Dermis blood vessel endothelial cell (primary cell): ENCODE data around the gene PROSER3. TPM values are rescaled to one million over a fixed set of nuclear protein-coding genes. Genes with fewer than 3 reads are reported as not detected.
"Not testable (repeated sequence)": the region's sequence is repeated elsewhere in the genome, so short reads cannot be mapped to it uniquely, and the experiment has no call there.

Experiments
- DNase-seq: peaks from one replicate; pipeline ENCODE4 v3.0.0; 2010
- total RNA-seq: library from RNA; depleted of rRNA; stranded (reverse); fragments of >200 nt; gene quantifications from 2 replicates; pipeline ENCODE4 v1.2.3, GENCODE V29; 2014

Gene PROSER3
- total RNA-seq, 1 donor from 2014 or later = 3.7 TPM

GRCh38 chr19:35793381-35794165, 35.6 kb downstream of the PROSER3 start:
- no peak for DNase-seq

GRCh38 chr19:35795564-35795963, 37.6 kb downstream of the PROSER3 start:
- not testable (repeated sequence) for DNase-seq

DNA sequence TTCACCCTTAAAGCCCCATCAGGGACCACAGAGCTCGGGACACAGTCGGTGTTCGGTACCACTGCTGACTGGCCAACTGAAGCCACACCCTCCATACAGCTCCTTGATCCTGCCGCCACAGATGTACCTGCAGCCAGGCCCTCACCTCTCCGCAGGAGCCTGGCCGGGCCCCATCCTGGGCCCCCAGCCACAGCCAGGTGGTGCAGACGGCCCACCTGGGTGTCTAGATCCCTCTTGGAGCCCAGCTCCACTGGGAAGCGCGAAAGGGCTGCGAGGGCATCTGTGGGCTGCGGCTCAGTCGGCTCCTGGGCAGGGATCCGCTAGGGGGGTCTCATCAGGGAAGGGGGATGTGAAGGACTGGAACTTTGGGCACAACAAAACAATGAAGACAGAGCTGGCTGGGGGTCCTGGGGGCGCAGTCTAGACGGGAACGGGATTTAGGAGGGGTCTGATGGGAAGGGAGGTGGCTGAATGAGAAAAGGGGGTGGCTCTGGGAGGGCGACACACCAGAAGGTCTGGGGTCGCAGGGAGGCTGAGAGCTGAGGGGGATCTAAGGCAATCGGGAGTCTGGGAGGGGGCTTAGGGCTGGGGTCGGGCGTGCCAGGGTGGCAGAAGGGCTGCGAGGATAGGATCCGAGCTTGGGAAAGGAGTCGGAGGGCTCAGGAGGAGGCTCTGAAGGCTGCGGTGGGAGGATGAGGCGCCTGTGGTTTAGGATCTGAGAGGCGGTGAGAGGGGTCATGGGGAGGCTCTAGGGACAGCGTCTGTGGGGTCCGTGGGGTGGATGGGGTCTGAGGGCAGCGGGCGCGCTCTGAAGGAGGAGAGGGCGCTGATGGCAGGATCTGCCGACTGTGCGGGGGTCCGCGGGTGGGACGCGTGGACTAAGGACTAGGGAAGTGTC, 38.9 kb downstream of the PROSER3 start:
- DNase-seq = no peak

DNA sequence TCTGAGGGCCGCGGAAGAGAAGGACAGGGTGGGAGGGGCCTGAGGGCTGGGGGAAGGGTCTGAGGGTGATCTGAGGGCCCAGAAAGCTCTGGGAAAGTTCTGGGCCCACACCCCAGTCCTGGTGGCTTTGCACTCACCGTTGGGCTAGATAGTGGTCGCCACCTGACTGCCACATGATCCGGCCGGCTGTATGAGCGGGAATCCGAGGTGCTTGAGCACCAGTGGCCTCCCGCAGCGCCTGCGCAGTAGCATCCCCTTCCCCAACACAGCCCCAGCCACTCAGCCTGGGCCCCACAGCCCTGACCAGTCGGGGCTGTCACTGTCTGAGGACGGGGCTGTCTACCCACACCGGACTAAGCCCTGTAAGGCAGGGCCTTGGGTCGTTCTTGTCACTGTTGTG, 39.7 kb downstream of the PROSER3 start:
- no peak for DNase-seq

DNA sequence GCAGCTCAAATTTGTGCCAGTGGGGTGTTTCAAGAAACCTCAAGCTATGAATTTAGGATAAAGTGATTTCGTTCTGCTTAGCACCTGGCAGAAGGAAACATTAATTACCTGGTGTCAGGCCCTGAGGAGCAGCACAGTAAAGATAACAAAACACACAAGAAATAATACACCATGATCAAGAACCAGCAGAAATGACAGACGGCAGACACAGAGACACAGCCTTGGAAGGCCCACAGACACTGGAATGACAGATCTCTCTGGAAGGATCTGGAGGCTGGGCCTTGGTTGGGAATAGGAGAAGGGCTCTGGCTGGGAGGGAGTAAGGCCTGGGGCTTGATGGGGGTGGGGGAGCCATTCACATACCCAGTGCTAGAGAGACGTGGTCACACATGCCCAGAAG, 43.9 kb downstream of the PROSER3 start:
- no peak for DNase-seq

GRCh38 chr19:35805526-35806102, 47.6 kb downstream of the PROSER3 start:
- DNase-seq = no peak

- DNase-seq = no peak
These were observed 48.6 kb downstream of the PROSER3 start for GRCh38 chr19:35806597-35806996.

- no peak for DNase-seq
These were observed 49.7 kb downstream of the PROSER3 start for GRCh38 chr19:35807633-35808032.

- no peak for DNase-seq
These were observed 53.6 kb downstream of the PROSER3 start for GRCh38 chr19:35811317-35812219.

- DNase-seq = no peak
These were observed 54.5 kb downstream of the PROSER3 start, which contains the start of gene PRODH2 for GRCh38 chr19:35812220-35813042. Gene PRODH2 (minus strand): TSS chr19:35812845. CDS start chr19:35812805, 40 bp downstream.

- no peak for DNase-seq
These were observed 55.3 kb downstream of the PROSER3 start for GRCh38 chr19:35813043-35813890.

DNA sequence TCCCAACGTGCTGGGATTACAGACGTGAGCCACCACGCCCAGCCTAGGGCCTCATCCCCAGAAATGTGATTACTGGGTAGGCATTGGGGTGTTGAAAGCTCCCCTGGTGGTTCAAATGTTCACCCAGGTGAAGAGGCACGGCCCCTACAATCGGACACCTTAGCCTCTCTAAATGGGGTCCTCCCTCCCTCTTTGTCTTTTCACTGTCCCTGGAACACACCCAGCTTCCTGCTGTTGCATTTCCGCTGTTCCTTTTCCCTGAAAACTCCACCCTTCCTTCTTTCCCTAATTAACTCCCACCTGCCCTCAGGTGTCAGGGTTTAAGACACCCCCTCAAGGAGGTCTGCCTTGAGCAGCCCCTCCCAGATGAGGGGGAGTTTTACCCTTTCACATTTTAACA, 58.3 kb downstream of the PROSER3 start:
- DNase-seq = no peak

GRCh38 chr19:35816846-35817245, 58.9 kb downstream of the PROSER3 start:
- no peak for DNase-seq

DNA sequence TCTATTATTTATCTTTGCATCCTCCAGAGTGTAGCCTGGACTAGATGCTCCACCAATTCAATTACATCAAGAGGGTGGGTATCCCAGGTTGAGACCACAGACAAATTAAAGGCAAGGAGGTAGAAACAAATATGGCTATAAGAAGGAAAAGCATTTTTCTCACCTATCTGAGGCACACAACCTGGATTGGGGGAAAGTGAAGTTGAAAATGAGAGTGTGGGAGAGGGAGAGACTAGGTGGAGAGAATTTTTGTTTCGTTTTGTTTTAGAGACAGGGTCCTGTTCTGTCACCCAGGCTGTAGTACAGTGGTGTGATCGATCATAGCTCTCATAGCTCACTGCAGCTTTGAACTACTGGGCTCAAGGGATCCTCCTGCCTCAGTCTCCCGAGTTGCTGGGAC, 60.5 kb downstream of the PROSER3 start:
- DNase-seq = no peak

Other genes starting within 250 kb of the PROSER3 start
- gene DMKN, start 244.5 kb upstream of the PROSER3 start, total RNA-seq = 0.34 TPM in 1 of 2 replicates, not detected in the other
- gene SBSN, start 229.9 kb upstream of the PROSER3 start, total RNA-seq = 0.09 TPM in 1 of 2 replicates, not detected in the other
- not detected in 2 replicates for gene GAPDHS, start 224.7 kb upstream of the PROSER3 start, total RNA-seq
- gene TMEM147, start 212.6 kb upstream of the PROSER3 start, total RNA-seq = 57.4 and 68.8 TPM in 2 replicates
- not detected in 2 replicates for gene ATP4A, start 194.5 kb upstream of the PROSER3 start, total RNA-seq
- not detected in 2 replicates for gene PMIS2, start 172.0 kb upstream of the PROSER3 start, total RNA-seq
- 4.8 and 11.1 TPM in 2 replicates for gene HAUS5, start 145.4 kb upstream of the PROSER3 start, total RNA-seq
- 45.4 and 47.6 TPM in 2 replicates for gene RBM42, start 129.1 kb upstream of the PROSER3 start, total RNA-seq
- 0.09 and 0.17 TPM in 2 replicates for gene ETV2, start 116.4 kb upstream of the PROSER3 start, total RNA-seq
- gene COX6B1, start 109.9 kb upstream of the PROSER3 start, total RNA-seq = 236 and 493 TPM in 2 replicates
- gene UPK1A, start 91.7 kb upstream of the PROSER3 start, total RNA-seq = 0.09 TPM in 1 of 2 replicates, not detected in the other
- gene ZBTB32, start 53.6 kb upstream of the PROSER3 start, total RNA-seq = not detected in 2 replicates
- 7.3 and 15.4 TPM in 2 replicates for gene KMT2B, start 40.2 kb upstream of the PROSER3 start, total RNA-seq
- 1.9 and 2.2 TPM in 2 replicates for gene IGFLR1, start 15.7 kb upstream of the PROSER3 start, total RNA-seq
- 2.9 and 7.8 TPM in 2 replicates for gene U2AF1L4, start 12.8 kb upstream of the PROSER3 start, total RNA-seq
- 15.1 and 16.1 TPM in 2 replicates for gene PSENEN, start 12.5 kb upstream of the PROSER3 start, total RNA-seq
- gene LIN37, start 9.6 kb upstream of the PROSER3 start, total RNA-seq = 4.7 and 8.2 TPM in 2 replicates
- gene HSPB6, start 1.1 kb upstream of the PROSER3 start, total RNA-seq = 0.17 and 1.2 TPM in 2 replicates
- 4.7 and 4.8 TPM in 2 replicates for gene ARHGAP33, start 17.4 kb downstream of the PROSER3 start, total RNA-seq
- gene PRODH2, start 54.7 kb downstream of the PROSER3 start, total RNA-seq = not detected in 2 replicates
- gene NPHS1, start 94.3 kb downstream of the PROSER3 start, total RNA-seq = not detected in 2 replicates
- not detected in 2 replicates for gene KIRREL2, start 98.7 kb downstream of the PROSER3 start, total RNA-seq
- gene APLP1, start 110.4 kb downstream of the PROSER3 start, total RNA-seq = 1.9 and 2.5 TPM in 2 replicates
- 2.7 and 3.2 TPM in 2 replicates for gene NFKBID, start 142.4 kb downstream of the PROSER3 start, total RNA-seq
- 0.19 TPM in 1 of 2 replicates, not detected in the other for gene HCST, start 144.4 kb downstream of the PROSER3 start, total RNA-seq
- gene TYROBP, start 150.1 kb downstream of the PROSER3 start, total RNA-seq = not detected in 2 replicates
- gene LRFN3, start 178.2 kb downstream of the PROSER3 start, total RNA-seq = 3.6 and 3.7 TPM in 2 replicates
- 10.1 and 19.6 TPM in 2 replicates for gene SDHAF1, start 237.0 kb downstream of the PROSER3 start, total RNA-seq